NOMO-1 (cell line): ENCODE results near the gene MIR17HG.

Source experiments
- DNase-seq, 2 experiments: peaks; one replicate each; lab custom pipeline; 2025; ENCODE audit not compliant: unreplicated experiment in 2 of 2; lab: John Stamatoyannopoulos, UW

Gene MIR17HG

GRCh38 chr13:91368101-91368500 lies 20.6 kb downstream of the MIR17HG start:
- no peak for DNase-seq

- no peak for DNase-seq
These were observed 21.4 kb downstream of the MIR17HG start for GRCh38 chr13:91368676-91369440.

- DNase-seq, result no peak
These were observed 21.9 kb downstream of the MIR17HG start for GRCh38 chr13:91369441-91369831.

GRCh38 chr13:91370501-91370900 lies 23.0 kb downstream of the MIR17HG start:
- DNase-seq, result no peak

- DNase-seq, result no peak
These were observed 25.4 kb downstream of the MIR17HG start for GRCh38 chr13:91372911-91373310.

GRCh38 chr13:91375116-91375729 lies 27.7 kb downstream of the MIR17HG start:
- DNase-seq, result peak; percentile 83 to 93

GRCh38 chr13:91381371-91381770 lies 33.9 kb downstream of the MIR17HG start:
- no peak for DNase-seq

- DNase-seq, result no peak
These were observed 36.3 kb downstream of the MIR17HG start for GRCh38 chr13:91383836-91384235.

GRCh38 chr13:91384896-91385295 lies 37.4 kb downstream of the MIR17HG start:
- no peak for DNase-seq

- no peak for DNase-seq
These were observed 41.7 kb downstream of the MIR17HG start for GRCh38 chr13:91389186-91389585.

- DNase-seq, result no peak
These were observed 50.1 kb downstream of the MIR17HG start for GRCh38 chr13:91397595-91397994.

GRCh38 chr13:91398413-91399188 lies 51.1 kb downstream of the MIR17HG start, which contains the start of gene GPC5:
TSS of gene GPC5 (plus strand) at chr13:91398621.
- peak; percentile 67 to 88 for DNase-seq

- no peak for DNase-seq
These were observed 51.9 kb downstream of the MIR17HG start for GRCh38 chr13:91399189-91400062.

GRCh38 chr13:91400063-91400399 lies 52.5 kb downstream of the MIR17HG start:
- DNase-seq, result no peak

GRCh38 chr13:91400671-91401070 lies 53.2 kb downstream of the MIR17HG start:
- DNase-seq, result no peak

- DNase-seq, result peak; percentile 22 to 84
These were observed 54.4 kb downstream of the MIR17HG start for GRCh38 chr13:91401920-91402319.
